SKM-1 (cell line): ENCODE measurements around the gene ABHD15.
A peak's percentile ranks its signal among the peaks of the same experiment; 100 is the strongest.

Source experiments
- DNase-seq: peaks from one replicate; lab custom pipeline; 2025; ENCODE audit not compliant: unreplicated experiment; lab: John Stamatoyannopoulos, UW

ABHD15 gene

GRCh38 chr17:29595107-29595942 is 28.5 kb upstream of the ABHD15 start:
- no peak for DNase-seq

GRCh38 chr17:29594519-29595090 is 27.8 kb upstream of the ABHD15 start:
- no peak for DNase-seq

- DNase-seq, result no peak
Observed at GRCh38 chr17:29593591-29594518, 27.0 kb upstream of the ABHD15 start.

- DNase-seq, result no peak
Observed at GRCh38 chr17:29592850-29593551, 26.2 kb upstream of the ABHD15 start, which contains the start of gene ANKRD13B. Gene ANKRD13B, plus strand, starts transcription at chr17:29593132. Its CDS starts 490 bp downstream, at chr17:29593622.

- peak; percentile 36 for DNase-seq
Observed at GRCh38 chr17:29591737-29592608, 25.1 kb upstream of the ABHD15 start.

GRCh38 chr17:29591146-29591736 is 24.4 kb upstream of the ABHD15 start:
- no peak for DNase-seq

- no peak for DNase-seq
Observed at GRCh38 chr17:29590411-29591145, 23.7 kb upstream of the ABHD15 start.

GRCh38 chr17:29589524-29590410 is 22.9 kb upstream of the ABHD15 start, which contains the start of gene GIT1:
Gene GIT1, minus strand, starts transcription at chr17:29589648. Its CDS starts 270 bp downstream, at chr17:29589378.
- DNase-seq, result peak; percentile 32

- no peak for DNase-seq
Observed at GRCh38 chr17:29588562-29589411, 21.9 kb upstream of the ABHD15 start.

GRCh38 chr17:29588017-29588561 is 21.3 kb upstream of the ABHD15 start:
- no peak for DNase-seq

GRCh38 chr17:29587591-29587990 is 20.8 kb upstream of the ABHD15 start:
- DNase-seq, result no peak

GRCh38 chr17:29586676-29587469 is 20.0 kb upstream of the ABHD15 start:
- DNase-seq, result no peak

- DNase-seq, result no peak
Observed at GRCh38 chr17:29585080-29585751, 18.4 kb upstream of the ABHD15 start.

GRCh38 chr17:29584452-29585079 is 17.7 kb upstream of the ABHD15 start:
- no peak for DNase-seq
